HG03025 (cell line): ENCODE data around the gene NTN3.
"Not testable (repeated sequence)": the region's sequence is repeated elsewhere in the genome, so short reads cannot be mapped to it uniquely, and the experiment has no call there.

Experiments used
- ATAC-seq: cut with Tn5 transposase; IDR thresholded peaks from one replicate; pipeline ENCODE4 v1.9.1; 2021; ENCODE audit warnings: mild to moderate bottlenecking, moderate library complexity; ENCODE audit not compliant: unreplicated experiment, low FRiP score

The NTN3 gene

DNA sequence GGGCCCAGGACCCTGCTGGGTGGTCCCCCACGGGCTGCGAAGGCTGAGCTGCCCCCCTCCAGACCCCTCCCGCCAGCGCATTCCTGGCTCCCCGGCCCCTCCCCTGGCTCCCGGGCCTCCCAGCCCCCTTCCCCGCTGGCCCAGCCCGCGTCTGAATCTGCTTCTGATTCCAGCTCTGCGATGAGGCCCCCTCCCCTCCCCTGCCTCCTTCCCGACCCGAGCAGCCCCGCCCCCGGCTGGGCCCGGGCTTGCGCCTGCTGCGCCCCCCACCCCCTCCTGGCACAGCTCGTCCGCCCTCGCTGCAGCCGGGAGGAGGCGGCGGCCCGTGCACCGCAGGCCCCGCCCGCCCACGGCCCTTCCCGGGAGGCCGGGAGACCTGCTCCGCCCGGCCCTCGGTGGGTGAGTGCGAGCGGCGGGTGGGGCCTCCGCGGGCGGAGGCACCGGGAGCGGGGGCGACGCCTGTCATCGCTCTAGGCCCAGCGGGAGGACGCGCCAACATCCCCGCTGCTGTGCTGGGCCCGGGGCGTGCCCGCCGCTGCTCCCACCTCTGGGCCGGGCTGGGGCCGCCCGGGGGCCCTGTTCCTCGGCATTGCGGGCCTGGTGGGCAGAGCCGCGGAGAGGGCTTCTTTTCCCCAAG lies at the start of gene NTN3:
TSS of gene NTN3 (plus strand) at position 282 of the 637 bp plus-strand sequence. CDS start 405 bp downstream, outside the sequence.
- ATAC-seq, result no peak

DNA sequence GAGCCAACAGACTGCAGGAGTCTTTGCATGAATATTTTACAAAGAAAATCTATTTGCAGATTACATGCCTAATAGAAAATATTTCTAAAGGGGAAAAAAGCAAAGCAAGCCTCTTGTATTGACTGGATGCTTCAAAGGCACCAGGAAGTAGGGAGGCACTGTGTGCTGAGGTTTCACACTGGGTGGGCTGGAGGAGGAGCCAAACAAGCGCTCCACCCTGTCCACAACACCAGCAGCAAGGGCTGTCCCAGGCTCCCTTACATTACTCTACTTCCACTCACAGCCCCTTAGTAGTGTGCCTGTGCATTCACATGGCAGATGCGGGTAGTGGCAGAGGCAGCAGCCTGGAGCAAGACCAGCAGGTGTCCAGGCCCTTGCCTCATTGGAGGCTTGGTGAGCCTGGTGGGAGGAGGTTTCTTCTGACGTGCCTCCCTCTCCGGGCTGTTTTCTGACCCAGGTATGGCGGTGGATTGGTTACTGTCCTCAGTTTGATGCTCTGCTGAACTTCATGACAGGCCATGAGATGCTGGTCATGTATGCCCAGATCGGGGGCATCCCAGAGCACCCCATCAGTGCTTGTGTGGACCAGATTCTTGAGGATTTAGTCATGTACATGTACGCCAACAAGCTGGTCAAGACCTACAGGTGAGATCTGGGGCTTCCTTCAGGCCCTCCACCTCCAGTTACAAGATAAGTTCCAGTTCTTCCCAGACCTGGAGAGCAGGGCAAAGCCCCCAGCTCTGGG lies 48.8 kb upstream of the NTN3 start:
- no peak for ATAC-seq

DNA sequence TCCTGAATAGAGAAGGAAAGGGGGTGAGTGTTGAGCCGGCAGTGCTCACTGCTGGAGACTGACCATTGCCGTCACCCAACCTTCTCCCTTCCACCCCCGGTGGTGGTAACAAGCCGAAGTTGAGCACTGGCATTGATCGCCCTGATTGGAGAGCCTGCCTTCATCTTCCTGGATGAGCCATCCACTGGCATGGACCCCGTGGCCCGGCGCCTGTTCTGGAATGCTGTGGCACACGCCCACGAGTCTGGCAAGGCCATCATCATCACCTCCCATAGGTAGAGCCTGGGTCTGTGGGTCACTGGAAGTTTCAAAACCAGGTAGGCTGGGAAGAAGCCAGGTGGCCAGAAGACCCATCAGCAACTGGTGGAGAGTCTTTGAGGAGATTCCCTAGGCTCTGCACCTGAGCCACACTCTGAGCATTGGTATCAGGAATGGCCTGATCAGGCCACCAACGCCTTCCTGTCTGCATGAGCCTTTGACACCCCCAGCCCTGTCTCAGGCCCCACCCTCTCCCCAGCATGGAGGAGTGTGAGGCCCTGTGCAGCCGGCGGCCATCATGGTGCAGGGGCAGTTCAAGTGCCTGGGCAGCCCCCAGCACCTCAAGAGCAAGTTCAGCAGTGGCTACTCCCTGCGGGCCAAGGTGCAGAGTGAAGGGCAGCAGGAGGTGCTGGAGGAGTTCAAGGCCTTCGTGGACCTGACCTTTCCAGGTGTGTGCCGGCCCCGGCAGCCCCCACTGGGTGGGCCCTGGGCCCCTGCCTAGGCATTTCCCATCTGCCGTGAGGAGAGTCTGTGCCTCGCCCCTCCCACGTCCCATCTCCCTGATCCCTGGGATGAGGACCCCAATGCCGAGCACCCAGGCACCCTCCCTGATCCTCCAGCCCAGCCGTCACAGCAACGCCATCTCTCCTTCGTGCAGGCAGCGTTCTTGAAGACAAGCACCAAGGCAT lies 46.8 kb upstream of the NTN3 start:
- no peak for ATAC-seq

DNA sequence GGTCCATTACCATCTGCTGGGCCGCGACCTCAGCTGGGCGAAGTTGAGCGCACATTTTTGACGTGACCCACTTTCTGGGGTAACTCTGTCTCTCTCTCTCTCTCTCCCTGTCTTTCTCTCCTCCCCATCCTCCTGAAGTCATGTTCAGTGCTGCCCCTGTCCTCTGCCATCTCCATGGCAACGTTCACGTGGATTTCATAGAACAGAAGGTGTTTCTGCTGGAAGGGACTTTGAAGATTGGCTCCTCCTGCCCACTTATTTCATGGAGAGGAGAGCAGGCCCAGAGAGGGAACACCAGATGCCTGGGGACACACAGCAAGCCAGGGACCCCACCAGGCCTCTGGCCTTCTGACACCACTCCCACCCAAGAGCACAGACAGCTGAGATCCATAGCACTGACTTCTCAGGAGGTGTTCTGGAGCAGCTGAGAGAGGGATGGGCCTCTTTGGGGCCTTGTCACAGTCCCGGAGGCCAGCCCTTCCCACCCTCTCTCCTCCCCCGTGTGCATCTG lies 46.0 kb upstream of the NTN3 start:
- ATAC-seq, result no peak

DNA sequence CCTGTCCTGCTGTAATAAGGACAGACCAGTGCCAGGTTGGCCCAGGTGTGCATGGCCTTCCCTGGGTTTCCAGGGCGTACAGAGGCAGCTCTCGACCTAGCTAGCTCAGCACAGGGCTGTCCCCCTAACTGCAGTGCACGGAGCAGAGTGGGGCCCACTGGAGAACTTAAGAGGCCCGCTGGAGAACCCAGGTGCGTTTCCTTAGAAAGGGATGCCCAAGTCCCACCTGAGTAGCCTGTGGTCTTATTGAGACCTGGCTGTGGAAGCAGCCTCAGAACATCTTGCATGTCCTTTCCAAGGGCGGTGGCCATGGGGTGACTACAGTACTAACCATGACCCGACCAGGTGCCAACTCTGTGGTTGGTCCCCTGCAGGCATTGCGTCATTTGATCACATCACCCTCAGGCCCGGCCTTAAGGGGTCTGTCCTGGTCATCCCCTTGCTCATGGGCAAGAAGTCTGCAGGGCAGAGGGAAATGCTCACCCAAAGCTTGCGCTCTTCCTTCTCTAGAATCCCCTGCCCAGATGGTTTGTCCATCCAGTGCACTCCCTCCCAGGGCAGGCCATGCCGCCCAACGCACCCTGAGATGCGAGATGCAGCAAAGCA lies 45.2 kb upstream of the NTN3 start:
- no peak for ATAC-seq

DNA sequence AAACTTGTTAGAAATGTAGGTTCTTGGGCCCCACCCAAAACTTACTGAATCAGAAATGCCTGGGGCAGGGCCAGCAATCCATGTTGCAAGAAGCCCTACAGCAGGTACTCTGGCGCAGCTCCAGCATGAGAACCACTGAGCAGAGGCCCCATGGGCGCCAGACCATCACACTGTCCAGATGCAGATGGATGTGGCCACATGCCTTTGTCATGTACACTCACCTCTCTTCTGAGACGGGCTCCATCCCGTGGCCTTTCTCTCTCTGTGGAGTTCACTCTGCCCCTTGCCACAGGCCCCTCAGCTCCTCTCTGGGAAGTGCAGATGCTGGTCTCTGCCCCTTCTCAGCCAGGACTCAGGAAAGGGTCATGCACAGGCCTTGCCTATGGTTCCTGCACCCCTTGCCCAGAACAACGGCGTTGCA lies 44.1 kb upstream of the NTN3 start:
- no peak for ATAC-seq

DNA sequence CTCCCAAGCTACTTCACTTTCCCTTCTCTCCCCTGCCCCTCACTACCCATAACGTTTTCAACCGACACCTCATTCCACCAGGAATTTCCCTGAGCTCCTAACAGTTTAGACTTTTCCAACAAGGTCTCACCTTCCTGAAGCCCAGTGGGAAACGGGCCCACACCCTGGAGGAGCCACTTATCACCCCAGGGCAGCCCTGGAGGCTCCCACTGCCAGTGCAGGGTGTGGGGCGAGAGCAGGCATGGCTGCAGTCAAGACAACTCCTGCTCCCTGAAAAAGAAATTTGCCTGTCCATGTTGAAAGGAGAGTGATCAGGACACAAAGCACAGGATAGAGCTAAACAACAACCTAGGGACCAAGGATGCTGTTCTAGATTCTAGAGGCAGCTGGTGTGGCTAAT lies 43.6 kb upstream of the NTN3 start:
- no peak for ATAC-seq

DNA sequence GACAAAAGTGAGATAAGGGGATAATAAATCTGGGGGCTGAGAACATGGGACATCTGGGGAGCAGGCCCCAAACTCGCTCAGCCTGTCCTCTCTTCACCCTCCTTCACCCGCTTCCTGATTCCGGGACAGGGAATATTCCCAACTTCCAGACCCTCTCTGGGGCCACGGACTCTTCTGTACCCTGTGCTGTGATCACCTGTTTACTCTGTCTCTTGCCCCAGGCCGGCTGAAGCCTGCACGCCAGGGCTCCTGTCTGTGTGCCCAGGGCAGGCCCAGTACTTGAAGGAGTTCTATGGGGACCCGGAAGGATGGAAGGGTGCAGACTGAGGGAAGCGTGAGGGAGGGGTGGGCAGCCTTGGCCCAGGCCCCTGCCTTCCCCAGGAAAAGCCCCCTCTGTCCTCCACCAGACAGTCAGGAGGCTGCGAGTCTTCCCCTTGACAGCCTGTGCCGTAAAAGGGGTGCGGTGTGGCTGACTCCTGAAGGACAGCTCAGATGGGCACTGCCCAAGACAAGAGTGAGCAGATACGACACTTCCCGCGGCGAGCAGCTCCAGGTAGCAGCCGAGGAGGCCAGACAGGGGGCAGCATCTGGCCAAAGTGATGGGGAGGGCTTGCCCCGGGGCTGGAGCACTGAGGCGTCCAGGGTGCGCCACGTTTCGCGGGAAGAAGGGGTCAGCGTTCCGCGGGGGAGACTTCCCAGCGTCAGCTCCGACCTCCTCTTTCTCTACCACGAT lies 42.9 kb upstream of the NTN3 start:
- ATAC-seq, result peak; percentile 3

DNA sequence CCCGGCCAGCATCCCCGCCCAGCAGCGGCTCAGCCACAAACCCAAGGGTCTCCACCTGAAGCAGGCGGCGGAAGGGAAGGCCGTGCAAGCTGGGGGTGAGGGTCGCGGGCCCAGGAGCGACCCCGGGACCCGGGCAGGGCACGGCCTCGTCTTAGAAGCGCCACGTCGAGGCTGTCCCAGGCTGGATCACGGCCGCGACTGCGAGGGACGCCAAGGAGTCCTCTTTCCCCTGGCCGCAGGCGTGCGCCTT lies 42.4 kb upstream of the NTN3 start:
- ATAC-seq, result no peak

DNA sequence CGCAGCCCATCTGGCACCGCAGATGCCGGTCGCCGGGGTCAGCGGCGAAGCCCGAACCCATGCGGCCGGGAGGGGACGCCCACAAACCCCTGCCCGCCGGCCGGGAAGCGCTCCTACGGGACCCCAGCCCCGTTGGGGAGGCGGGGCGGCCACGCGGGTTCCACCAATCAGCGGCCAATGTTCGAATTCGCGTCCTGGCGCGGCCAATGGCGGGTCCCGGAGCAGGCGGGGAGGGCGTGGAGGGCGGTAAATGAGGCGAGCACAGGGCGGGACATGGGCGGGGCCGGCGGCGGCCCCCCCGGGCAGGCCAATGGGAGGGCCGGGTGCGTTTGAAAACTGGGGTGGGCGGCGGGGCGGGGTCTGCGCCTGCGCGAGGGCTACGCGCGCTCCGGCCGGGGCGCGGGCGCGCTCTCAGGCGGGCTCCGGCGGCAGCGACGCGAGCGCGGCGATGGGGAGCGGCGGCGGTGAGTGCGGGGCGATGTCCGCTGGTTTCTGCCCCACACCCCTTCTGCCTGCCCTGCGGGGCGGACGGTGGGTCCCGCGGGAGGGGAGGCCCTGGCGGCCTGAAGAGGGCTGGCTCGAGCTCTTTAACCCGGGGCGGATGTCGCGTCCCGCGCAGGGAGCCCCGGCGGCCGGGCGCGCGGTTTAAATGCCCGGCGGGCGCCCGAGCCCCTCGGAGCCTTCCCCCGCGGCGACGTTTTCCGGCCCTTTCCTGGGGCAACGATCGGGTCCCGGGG lies 41.9 kb upstream of the NTN3 start, which contains the start of gene CCNF:
TSS of gene CCNF (plus strand) at position 414 of the 737 bp plus-strand sequence. CDS start at position 449, 35 bp downstream.
- ATAC-seq, result peak; percentile 66

DNA sequence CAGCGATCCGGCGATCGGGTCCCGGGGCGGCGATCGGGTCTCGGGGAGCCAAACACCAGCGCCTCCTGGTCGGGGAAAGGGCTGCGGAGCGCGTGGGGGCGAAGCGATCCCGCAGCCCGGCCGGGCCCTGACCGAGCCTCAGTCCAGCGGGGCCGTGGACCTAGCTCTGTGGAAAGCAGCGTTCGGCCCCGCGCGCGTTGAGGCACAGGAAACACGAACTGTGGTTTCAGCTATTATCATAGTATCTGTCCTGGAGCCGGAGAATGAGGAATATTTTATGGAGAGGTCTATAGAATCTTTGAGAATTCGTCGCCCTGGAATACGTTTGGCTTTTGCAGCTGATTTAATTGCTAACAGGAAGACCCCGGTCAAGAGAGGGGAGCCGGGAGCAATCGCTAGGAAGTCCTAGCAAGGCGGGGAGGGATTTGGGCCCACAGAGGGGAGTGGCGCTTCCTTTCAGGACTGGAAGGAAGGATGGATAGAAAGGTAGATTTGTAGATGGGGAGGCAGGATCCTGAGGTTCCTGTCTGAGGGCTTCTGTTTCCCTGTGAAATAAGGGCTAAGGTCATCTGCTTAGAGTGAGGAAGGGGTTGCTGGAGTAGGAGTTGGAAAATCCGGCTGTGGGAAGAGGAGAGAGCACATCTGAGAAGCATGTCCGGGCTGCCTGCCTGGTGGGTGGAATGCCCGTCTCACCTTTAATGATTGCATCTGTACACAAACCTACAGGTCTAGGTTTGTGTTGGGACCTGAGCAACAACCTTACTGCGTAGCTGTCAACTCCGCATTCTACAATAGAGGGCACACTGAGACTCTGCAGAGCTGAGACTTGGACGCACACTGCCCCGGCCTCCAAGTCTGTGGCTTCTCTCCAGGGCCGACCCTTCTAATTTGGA lies 41.1 kb upstream of the NTN3 start:
- no peak for ATAC-seq

DNA sequence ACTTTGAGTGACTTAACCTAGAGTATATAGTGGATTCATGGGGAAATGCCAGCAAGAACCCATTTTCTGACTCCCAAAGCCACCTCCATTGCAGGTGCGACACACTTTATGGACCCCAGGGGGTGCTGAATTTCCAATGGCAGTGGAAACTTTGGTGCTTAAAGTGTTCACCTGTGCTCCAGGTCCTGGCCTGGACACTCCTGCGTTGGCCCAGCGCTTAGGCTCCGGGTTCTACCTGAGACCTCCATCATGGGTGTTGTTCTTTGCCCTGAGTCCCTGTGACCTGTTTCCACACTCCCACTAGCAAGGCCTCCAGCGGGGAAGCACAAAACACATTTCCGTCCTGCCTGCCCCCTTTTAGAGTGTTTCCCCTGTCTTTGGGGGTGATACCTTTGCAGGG lies 38.8 kb upstream of the NTN3 start:
- no peak for ATAC-seq

DNA sequence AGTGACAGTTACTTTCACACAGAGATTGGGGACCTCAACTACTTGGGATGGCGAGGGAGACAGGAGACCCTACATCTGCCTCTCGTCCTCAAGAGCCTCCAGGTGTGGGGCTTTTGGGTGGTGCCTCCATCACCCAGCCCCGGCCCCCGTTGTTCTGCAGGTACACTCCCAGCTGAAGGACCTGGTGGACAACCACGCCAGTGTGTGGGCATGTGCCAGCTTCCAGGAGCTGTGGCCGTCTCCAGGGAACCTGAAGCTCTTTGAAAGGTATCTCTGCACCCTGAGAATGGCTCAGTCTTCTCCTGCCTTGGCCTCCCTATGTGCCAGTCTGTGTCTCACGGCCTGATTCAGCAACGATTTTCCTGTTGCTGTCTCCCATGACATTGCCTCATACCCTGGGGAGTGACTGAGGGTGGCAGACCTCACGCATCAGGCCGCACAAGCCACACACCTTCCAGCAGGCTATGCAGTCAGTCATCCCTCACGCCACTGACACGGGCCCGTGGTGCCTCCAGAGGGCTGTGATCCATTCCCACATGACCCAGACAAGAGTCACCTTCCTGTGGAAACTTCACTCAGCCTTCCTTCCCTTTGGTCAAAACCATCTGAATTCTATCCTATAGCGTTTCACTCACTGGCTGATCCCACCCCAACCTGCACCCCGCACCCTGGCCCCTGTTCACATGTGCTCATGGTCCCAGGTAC lies 38.1 kb upstream of the NTN3 start:
- ATAC-seq, result no peak

DNA sequence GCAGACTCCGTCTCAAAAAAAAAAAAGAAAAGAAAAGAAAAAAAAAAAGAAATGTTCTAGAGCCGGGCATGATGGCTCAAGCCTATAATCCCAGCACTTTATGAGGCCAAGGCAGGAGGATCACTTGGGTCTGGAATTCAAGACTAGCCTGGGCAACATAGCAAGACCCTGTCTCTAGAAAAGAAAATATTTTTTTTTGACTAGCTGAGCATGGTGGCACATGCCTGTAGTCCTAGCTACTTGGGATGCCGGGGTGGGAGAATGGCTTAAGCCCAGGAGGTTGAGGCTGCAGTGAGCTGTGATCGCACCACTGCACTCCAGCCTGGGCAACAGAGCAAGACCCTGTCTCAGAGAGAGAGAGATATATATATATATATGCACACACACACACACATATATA lies 35.9 kb upstream of the NTN3 start:
- not testable (repeated sequence) for ATAC-seq

DNA sequence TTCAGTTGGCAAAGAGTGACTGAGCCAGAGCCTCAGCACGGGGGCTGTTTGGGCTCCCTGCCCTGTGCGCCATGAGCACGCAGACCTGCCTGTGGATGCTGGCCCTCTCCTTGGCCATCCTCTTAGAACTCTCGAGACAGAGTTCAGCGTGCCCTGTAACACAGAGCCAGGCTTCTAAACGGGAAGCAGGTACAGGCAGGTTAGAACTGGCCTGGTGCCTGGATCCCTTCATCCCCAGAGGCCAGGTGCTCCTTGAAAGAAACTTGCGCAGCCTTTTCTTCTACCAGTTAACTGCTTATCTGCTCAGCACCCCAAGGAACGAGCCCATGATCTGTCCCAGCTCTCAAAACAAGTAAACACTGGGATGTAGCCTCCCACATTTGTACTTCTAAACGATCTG lies 35.0 kb upstream of the NTN3 start:
- ATAC-seq, result no peak

DNA sequence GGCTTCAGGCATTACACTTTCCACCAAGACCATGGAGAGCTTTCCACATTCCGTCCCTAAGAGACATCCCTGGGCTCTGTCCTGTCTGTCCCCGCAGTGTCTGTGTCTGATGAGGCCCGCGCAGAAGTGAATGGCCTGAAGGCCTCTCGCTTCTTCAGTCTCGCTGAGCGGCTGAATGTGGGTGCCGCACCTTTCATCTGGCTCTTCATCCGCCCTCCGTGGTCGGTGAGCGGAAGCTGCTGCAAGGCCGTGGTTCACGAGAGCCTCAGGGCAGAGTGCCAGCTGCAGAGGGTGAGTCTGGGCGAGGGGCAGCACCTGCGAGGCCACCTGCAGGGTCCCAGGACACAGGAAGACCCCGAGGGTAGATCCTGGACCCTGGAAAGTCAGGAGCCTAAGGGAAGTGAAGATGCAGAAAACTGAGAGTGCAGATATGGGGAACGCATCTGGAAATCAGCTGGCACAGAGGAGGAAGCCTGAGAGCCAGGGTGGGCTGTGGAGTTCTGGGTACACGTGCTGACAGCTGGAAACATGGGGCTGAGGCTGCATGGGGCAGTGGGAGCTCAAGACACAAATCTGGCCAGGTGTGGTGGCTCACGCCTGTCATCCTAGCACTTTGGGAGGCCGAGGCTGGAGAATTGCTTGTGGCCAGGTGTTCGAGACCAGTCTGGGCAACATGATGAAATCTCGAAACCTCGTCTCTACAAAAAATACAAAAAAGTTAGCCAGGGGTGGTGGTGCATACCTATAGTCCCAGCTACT lies 33.9 kb upstream of the NTN3 start:
- no peak for ATAC-seq

DNA sequence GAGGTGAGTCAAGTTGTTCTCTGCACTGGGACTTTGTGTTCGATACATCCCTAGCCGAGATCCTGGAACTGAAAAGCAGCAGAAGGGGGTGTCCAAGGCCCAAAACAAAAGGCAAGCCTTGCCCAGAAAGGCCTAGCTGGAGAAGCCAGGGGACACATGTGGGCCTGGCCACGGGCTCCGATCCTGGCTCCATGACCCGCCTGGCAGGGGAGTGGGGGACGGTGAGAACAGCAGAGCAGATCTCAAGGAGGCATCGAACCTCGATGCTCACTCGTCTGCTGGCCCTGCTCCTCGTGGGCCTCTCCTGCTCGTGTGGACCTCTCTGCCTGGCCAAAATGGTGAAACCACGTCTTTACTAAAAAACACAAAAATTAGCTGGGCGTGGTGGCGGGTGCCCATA lies 33.0 kb upstream of the NTN3 start:
- ATAC-seq, result no peak
